SK-N-SH treated with all-trans-retinoic acid at 6 μM for 48 hours (cell line): Measurements from ENCODE around the gene LRIT2.

Source experiments
- ATAC-seq: fragments of 200-7000 bp; cut with Tn5 transposase; 3 replicates; pipeline ENCODE4 v1.9.1; 2020; ENCODE audit warnings: mild to moderate bottlenecking, moderate library complexity
- ARNTL ChIP-seq: fragments of 450-650 bp; formaldehyde crosslinking; IDR thresholded peaks from 2 replicates; pipeline ENCODE4 v1.5.0; 2020; ENCODE audit warnings: low read depth, mild to moderate bottlenecking, moderate library complexity, borderline replicate concordance
- CSDC2 ChIP-seq: fragments of 250-450 bp; sonication (Bioruptor Pico); IDR thresholded peaks from 2 replicates; pipeline ENCODE4 v1.5.0; 2020; ENCODE audit warnings: mild to moderate bottlenecking, moderate library complexity
- ESRRG ChIP-seq: fragments of 250-450 bp; sonication (Bioruptor Pico); IDR thresholded peaks from 2 replicates; pipeline ENCODE4 v1.6.1; 2021; ENCODE audit warnings: mild to moderate bottlenecking
- GLIS3 ChIP-seq: fragments of 250-450 bp; sonication (Bioruptor Pico); IDR thresholded peaks from 2 replicates; pipeline ENCODE4 v1.5.0; 2020; ENCODE audit warnings: mild to moderate bottlenecking, moderate library complexity
- POU6F1 ChIP-seq: fragments of 250-450 bp; sonication (Bioruptor Pico); IDR thresholded peaks from 2 replicates; pipeline ENCODE4 v1.8.0; 2021; ENCODE audit warnings: low read depth, mild to moderate bottlenecking, moderate library complexity, borderline replicate concordance
- PPARA ChIP-seq: fragments of 250-450 bp; sonication (Bioruptor Pico); IDR thresholded peaks from 2 replicates; pipeline ENCODE4 v1.5.0; 2020; ENCODE audit warnings: mild to moderate bottlenecking, borderline replicate concordance
- RARB ChIP-seq: fragments of 250-450 bp; sonication (Bioruptor Pico); IDR thresholded peaks from 2 replicates; pipeline ENCODE4 v1.8.0; 2021; ENCODE audit warnings: mild to moderate bottlenecking, moderate library complexity
- SNAI2 ChIP-seq: fragments of 250-450 bp; sonication (Bioruptor Pico); IDR thresholded peaks from 2 replicates; pipeline ENCODE4 v1.5.0; 2020; ENCODE audit warnings: mild to moderate bottlenecking, moderate library complexity
- TCF4 ChIP-seq: fragments of 250-450 bp; sonication (Bioruptor Pico); IDR thresholded peaks from 2 replicates; pipeline ENCODE4 v1.8.0; 2021; ENCODE audit warnings: mild to moderate bottlenecking, moderate library complexity, borderline replicate concordance
- TOX ChIP-seq: fragments of 250-450 bp; sonication (Bioruptor Pico); IDR thresholded peaks from 2 replicates; pipeline ENCODE4 v1.8.0; 2021; ENCODE audit warnings: mild to moderate bottlenecking, moderate library complexity, borderline replicate concordance
- ZC3H10 ChIP-seq: fragments of 250-450 bp; sonication (Bioruptor Pico); IDR thresholded peaks from 2 replicates; pipeline ENCODE4 v1.5.1; 2021; ENCODE audit warnings: mild to moderate bottlenecking, moderate library complexity
- ZFP3 ChIP-seq: fragments of 250-450 bp; sonication (Bioruptor Pico); IDR thresholded peaks from 2 replicates; pipeline ENCODE4 v1.5.0; 2020; ENCODE audit warnings: mild to moderate bottlenecking, moderate library complexity
- ZFP30 ChIP-seq: fragments of 450-650 bp; formaldehyde crosslinking; IDR thresholded peaks from 2 replicates; pipeline ENCODE4 v1.5.0; 2022; ENCODE audit warnings: mild to moderate bottlenecking, moderate library complexity
- ZNF565 ChIP-seq: fragments of 450-650 bp; formaldehyde crosslinking; conservative IDR thresholded peaks from 2 replicates; pipeline ENCODE4 v1.5.0; 2020; ENCODE audit warnings: low read depth, mild to moderate bottlenecking, moderate library complexity
- ZNF70 ChIP-seq: fragments of 450-650 bp; formaldehyde crosslinking; IDR thresholded peaks from 2 replicates; pipeline ENCODE4 v1.5.0; 2020; ENCODE audit warnings: mild to moderate bottlenecking, moderate library complexity
- ZNF8 ChIP-seq: fragments of 450-650 bp; formaldehyde crosslinking; IDR thresholded peaks from 2 replicates; pipeline ENCODE4 v1.5.0; 2020; ENCODE audit warnings: mild to moderate bottlenecking, moderate library complexity
- TF ChIP-seq, protein P1 (sequence below): fragments of 250-450 bp; sonication (Bioruptor Pico); IDR thresholded peaks from 2 replicates; pipeline ENCODE4 v1.5.0; 2020; ENCODE audit warnings: mild to moderate bottlenecking, moderate library complexity
- TF ChIP-seq, protein P2 (sequence below): fragments of 250-450 bp; sonication (Bioruptor Pico); IDR thresholded peaks from 2 replicates; pipeline ENCODE4 v1.8.0; 2020; ENCODE audit warnings: mild to moderate bottlenecking, moderate library complexity, borderline replicate concordance
- TF ChIP-seq, protein P3 (sequence below): fragments of 250-450 bp; sonication (Bioruptor Pico); IDR thresholded peaks from 2 replicates; pipeline ENCODE4 v1.5.1; 2021; ENCODE audit warnings: mild to moderate bottlenecking, moderate library complexity
- TF ChIP-seq, protein P4 (sequence below): fragments of 250-450 bp; sonication (Bioruptor Pico); IDR thresholded peaks from 2 replicates; pipeline ENCODE4 v1.5.1; 2020; ENCODE audit warnings: low read depth, mild to moderate bottlenecking, moderate library complexity

Gene LRIT2

DNA sequence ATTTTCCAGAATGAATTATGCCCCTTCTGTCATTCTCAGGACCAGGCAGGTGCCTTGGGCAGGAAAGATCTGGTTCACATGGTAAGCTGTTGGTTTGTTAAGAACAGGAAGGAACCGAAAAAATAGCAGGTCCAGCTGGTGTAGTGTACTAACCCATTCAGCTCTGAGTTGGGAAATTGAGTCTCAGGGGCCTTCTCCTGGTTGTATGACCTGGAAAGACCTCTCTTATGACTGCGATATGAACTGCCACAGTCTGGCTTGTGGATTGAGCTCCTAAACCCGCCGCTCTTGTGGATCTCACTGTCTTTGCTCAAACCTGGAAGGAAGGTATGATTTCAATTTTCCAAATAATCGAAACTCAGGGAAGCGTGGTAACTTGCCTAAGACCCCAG, 11.5 kb upstream of the LRIT2 start (continued):
- TF ChIP-seq POU6F1 (CRISPR knock-in tag) (no peak), ZNF8 (CRISPR knock-in tag) (no peak), ZNF565 (no peak), PPARA (no peak)

- no peak for ATAC-seq
These were observed 9.8 kb upstream of the LRIT2 start for GRCh38 chr10:84235096-84235495.

GRCh38 chr10:84234479-84234878, 9.1 kb upstream of the LRIT2 start:
- no peak for ATAC-seq
- no peak for TF ChIP-seq ARNTL
- TF ChIP-seq ZFP30: no peak
- no peak for TF ChIP-seq ESRRG (CRISPR knock-in tag)
- no peak for TF ChIP-seq SNAI2 (CRISPR knock-in tag)
- TF ChIP-seq RARB (CRISPR knock-in tag): no peak
- TF ChIP-seq TCF4: no peak
- TF ChIP-seq, protein P1, sequence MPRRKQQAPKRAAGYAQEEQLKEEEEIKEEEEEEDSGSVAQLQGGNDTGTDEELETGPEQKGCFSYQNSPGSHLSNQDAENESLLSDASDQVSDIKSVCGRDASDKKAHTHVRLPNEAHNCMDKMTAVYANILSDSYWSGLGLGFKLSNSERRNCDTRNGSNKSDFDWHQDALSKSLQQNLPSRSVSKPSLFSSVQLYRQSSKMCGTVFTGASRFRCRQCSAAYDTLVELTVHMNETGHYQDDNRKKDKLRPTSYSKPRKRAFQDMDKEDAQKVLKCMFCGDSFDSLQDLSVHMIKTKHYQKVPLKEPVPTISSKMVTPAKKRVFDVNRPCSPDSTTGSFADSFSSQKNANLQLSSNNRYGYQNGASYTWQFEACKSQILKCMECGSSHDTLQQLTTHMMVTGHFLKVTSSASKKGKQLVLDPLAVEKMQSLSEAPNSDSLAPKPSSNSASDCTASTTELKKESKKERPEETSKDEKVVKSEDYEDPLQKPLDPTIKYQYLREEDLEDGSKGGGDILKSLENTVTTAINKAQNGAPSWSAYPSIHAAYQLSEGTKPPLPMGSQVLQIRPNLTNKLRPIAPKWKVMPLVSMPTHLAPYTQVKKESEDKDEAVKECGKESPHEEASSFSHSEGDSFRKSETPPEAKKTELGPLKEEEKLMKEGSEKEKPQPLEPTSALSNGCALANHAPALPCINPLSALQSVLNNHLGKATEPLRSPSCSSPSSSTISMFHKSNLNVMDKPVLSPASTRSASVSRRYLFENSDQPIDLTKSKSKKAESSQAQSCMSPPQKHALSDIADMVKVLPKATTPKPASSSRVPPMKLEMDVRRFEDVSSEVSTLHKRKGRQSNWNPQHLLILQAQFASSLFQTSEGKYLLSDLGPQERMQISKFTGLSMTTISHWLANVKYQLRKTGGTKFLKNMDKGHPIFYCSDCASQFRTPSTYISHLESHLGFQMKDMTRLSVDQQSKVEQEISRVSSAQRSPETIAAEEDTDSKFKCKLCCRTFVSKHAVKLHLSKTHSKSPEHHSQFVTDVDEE (CRISPR knock-in tag): no peak
- TF ChIP-seq, protein P2, sequence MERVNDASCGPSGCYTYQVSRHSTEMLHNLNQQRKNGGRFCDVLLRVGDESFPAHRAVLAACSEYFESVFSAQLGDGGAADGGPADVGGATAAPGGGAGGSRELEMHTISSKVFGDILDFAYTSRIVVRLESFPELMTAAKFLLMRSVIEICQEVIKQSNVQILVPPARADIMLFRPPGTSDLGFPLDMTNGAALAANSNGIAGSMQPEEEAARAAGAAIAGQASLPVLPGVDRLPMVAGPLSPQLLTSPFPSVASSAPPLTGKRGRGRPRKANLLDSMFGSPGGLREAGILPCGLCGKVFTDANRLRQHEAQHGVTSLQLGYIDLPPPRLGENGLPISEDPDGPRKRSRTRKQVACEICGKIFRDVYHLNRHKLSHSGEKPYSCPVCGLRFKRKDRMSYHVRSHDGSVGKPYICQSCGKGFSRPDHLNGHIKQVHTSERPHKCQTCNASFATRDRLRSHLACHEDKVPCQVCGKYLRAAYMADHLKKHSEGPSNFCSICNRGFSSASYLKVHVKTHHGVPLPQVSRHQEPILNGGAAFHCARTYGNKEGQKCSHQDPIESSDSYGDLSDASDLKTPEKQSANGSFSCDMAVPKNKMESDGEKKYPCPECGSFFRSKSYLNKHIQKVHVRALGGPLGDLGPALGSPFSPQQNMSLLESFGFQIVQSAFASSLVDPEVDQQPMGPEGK (CRISPR knock-in tag): no peak
- TF ChIP-seq, protein P3, sequence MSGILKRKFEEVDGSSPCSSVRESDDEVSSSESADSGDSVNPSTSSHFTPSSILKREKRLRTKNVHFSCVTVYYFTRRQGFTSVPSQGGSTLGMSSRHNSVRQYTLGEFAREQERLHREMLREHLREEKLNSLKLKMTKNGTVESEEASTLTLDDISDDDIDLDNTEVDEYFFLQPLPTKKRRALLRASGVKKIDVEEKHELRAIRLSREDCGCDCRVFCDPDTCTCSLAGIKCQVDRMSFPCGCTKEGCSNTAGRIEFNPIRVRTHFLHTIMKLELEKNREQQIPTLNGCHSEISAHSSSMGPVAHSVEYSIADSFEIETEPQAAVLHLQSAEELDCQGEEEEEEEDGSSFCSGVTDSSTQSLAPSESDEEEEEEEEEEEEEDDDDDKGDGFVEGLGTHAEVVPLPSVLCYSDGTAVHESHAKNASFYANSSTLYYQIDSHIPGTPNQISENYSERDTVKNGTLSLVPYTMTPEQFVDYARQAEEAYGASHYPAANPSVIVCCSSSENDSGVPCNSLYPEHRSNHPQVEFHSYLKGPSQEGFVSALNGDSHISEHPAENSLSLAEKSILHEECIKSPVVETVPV (CRISPR knock-in tag): no peak
- TF ChIP-seq POU6F1 (CRISPR knock-in tag): no peak
- no peak for TF ChIP-seq ZNF8 (CRISPR knock-in tag)
- TF ChIP-seq CSDC2 (CRISPR knock-in tag): no peak
- TF ChIP-seq ZNF565: no peak
- no peak for TF ChIP-seq TOX

More at GRCh38 chr10:84235096-84235495, 9.8 kb upstream of the LRIT2 start:
- no peak for TF ChIP-seq ZFP3 (CRISPR knock-in tag)
- no peak for TF ChIP-seq ZNF8 (CRISPR knock-in tag)
- no peak for TF ChIP-seq ZNF565
- no peak for TF ChIP-seq GLIS3 (CRISPR knock-in tag)
- TF ChIP-seq ZFP30: no peak
- no peak for TF ChIP-seq TCF4
- TF ChIP-seq, protein P2 (CRISPR knock-in tag): no peak
- no peak for TF ChIP-seq ZNF70 (CRISPR knock-in tag)
- TF ChIP-seq SNAI2 (CRISPR knock-in tag): no peak
- no peak for TF ChIP-seq ZC3H10 (CRISPR knock-in tag)
- TF ChIP-seq, protein P1 (CRISPR knock-in tag): no peak
- TF ChIP-seq, protein P4, sequence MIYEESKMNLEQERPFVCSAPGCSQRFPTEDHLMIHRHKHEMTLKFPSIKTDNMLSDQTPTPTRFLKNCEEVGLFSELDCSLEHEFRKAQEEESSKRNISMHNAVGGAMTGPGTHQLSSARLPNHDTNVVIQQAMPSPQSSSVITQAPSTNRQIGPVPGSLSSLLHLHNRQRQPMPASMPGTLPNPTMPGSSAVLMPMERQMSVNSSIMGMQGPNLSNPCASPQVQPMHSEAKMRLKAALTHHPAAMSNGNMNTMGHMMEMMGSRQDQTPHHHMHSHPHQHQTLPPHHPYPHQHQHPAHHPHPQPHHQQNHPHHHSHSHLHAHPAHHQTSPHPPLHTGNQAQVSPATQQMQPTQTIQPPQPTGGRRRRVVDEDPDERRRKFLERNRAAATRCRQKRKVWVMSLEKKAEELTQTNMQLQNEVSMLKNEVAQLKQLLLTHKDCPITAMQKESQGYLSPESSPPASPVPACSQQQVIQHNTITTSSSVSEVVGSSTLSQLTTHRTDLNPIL (CRISPR knock-in tag): no peak
